CD4-positive, alpha-beta T cell (primary cell): Measurements from ENCODE around the gene CDC5L. TPM values are rescaled to one million over a fixed set of nuclear protein-coding genes. Genes with fewer than 3 reads are reported as not detected.

Source experiments
- ATAC-seq: fragments of 200-7000 bp; cut with Tn5 transposase; one replicate; pipeline ENCODE4 v1.10.0; 2022; ENCODE audit warnings: mild to moderate bottlenecking; ENCODE audit not compliant: poor library complexity
- CTCF ChIA-PET: fragments of 350-600 bp; sonication (Branson Sonifier 250); formaldehyde crosslinking; loops from one replicate; lab custom pipeline; 2021; ENCODE audit warnings: antibody characterized with exemption, inconsistent platforms; lab: Charles Lee
- POLR2A ChIA-PET: fragments of 350-600 bp; sonication (Branson Sonifier 250); formaldehyde crosslinking; loops from one replicate; lab custom pipeline; 2021; ENCODE audit warnings: antibody characterized with exemption, inconsistent platforms; lab: Charles Lee
- DNase-seq, 14 experiments: peaks; one replicate each; pipeline ENCODE4 v3.0.0-alpha.2; 2013 to 2020; ENCODE audit warnings: mixed read lengths in 2 of 14
- H3K27ac ChIP-seq, 2 donors: one replicate each; pipeline versions ENCODE4 v1.5.1 to v1.7.0; 2013; ENCODE audit warnings: low read length in 2 of 2, low read depth in 1 of 2, mild to moderate bottlenecking in 1 of 2
- H3K27me3 ChIP-seq, 2 experiments: 1 replicate in 1 of 2; 2 replicates in 1 of 2; pipeline versions ENCODE4 v1.6.1 to v1.7.0; 2013; ENCODE audit warnings: low read length in 2 of 2, control low read depth in 1 of 2, mild to moderate bottlenecking in 1 of 2, moderate library complexity in 1 of 2; ENCODE audit not compliant: insufficient read depth in 2 of 2, control insufficient read depth in 1 of 2
- H3K36me3 ChIP-seq: one replicate; pipeline ENCODE4 v1.6.1; 2013; ENCODE audit warnings: low read length, control low read depth; ENCODE audit not compliant: insufficient read depth
- H3K4me1 ChIP-seq: one replicate; pipeline ENCODE4 v1.6.1; 2013; ENCODE audit warnings: low read length, control low read depth; ENCODE audit not compliant: insufficient read depth
- H3K4me3 ChIP-seq: one replicate; pipeline ENCODE4 v1.5.1; 2013; ENCODE audit warnings: mild to moderate bottlenecking, low read length, moderate library complexity
- H3K9me3 ChIP-seq, 2 experiments: 1 replicate in 1 of 2; 2 replicates in 1 of 2; pipeline versions ENCODE4 v1.6.1 to v1.7.0; 2013; ENCODE audit warnings: low read length in 2 of 2, mild to moderate bottlenecking in 2 of 2, control low read depth in 1 of 2, moderate library complexity in 1 of 2; ENCODE audit not compliant: control insufficient read depth in 1 of 2, insufficient read depth in 1 of 2
- H3K27ac Mint-ChIP-seq: one replicate; pipeline ENCODE4 v1.8.0; 2020; ENCODE audit warnings: mixed read lengths
- H3K27me3 Mint-ChIP-seq: one replicate; pipeline ENCODE4 v1.8.0; 2021; ENCODE audit warnings: mixed read lengths
- H3K36me3 Mint-ChIP-seq: one replicate; pipeline ENCODE4 v1.8.0; 2021; ENCODE audit warnings: low read depth, mixed read lengths
- H3K4me1 Mint-ChIP-seq: one replicate; pipeline ENCODE4 v1.8.0; 2021; ENCODE audit warnings: low read depth, mixed read lengths
- H3K4me3 Mint-ChIP-seq: one replicate; pipeline ENCODE4 v1.8.0; 2020; ENCODE audit warnings: mild to moderate bottlenecking, mixed read lengths
- H3K9me3 Mint-ChIP-seq: one replicate; pipeline ENCODE4 v1.8.0; 2020; ENCODE audit warnings: mixed read lengths
- CTCF ChIP-seq: fragments of 200-600 bp; IDR thresholded peaks from one replicate; pipeline ENCODE4 v1.8.0; 2022; ENCODE audit warnings: antibody characterized with exemption, mild to moderate bottlenecking
- intact Hi-C, 2 experiments: fragments of 100-400 bp; cut with DNase I in 1 of 2; cut with micrococcal nuclease in 1 of 2; formaldehyde crosslinking; loops; one replicate each; pipeline versions ENCODE4 v1.15.1 to v1.9.0; 2023 to 2025; cut with DNase I, micrococcal nuclease
- total RNA-seq, 174 experiments: library from RNA in 2 of 174; stranded (reverse) in 2 of 174; gene quantifications; one replicate each; pipeline ENCODE4 v1.2.3 and lab custom pipeline; 2021 to 2026

Gene CDC5L
- total RNA-seq, 2 experiments from 2014 or later: 18.9 to 19.9 TPM

DNA sequence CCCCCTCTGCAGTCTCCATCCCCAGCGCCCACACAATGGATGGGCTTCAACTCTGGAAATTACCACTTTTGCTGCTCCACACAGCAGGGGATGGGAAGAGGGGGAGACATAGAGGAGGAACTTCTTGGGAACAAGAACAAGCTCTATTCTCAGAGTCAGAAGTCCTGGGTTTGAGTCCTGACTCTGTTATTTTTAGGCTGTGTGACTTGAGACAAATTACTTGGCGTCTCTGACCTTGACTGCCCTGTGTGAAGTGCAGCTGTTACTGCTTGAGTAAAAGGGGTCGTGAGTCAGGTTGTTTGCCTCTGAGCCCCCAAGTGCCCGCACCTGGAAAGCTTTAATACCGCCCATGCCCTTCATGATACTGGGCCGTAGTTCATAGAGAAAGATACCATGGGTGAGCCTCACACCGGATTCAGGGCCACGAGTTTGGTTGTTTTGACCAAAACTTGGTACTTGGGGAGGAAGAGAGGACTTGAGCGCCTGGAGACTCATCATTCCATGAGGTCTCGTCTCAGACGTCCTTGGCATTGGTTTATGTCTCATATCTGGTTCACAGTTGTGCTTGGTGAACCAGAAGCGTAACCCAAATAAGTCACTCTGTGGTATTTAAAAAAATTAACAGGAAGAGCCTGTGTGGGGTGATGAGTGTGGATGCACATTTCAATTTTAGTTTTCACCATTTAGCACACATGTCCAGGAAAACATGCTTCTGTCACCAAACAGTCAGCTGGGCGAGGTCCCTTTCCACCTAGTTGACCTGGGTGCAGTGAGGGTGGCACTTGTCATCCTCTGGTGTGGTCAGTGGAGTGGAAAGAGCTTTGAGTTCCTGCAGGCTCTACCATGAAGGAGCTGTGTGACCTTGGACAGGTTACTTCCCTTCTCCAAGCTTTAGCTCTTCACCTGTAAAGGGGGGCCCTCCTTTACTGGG lies 75.6 kb downstream of the CDC5L start:
- ATAC-seq (no peak), DNase-seq (no peak)
- ChIA-PET CTCF (no interaction called here), POLR2A (no interaction called here)
- H3K27me3 Mint-ChIP-seq: peaks cover 8% of the 10 kb centered on the region
- H3K36me3 Mint-ChIP-seq: no peaks in the 10 kb centered on the region
- H3K36me3 ChIP-seq: no peaks in the 10 kb centered on the region
- H3K4me3 Mint-ChIP-seq: no peak overlapping the region
- peaks cover 0 to 2% of the 10 kb centered on the region in 2 experiments for H3K27me3 ChIP-seq
- intact Hi-C loops: no loop called here
- H3K27ac Mint-ChIP-seq: no peak overlapping the region
- H3K9me3 Mint-ChIP-seq: no peaks in the 10 kb centered on the region
- H3K27ac ChIP-seq: no peak overlapping the region
- no peak overlapping the region for H3K4me3 ChIP-seq
- H3K4me1 Mint-ChIP-seq: no peaks in the 10 kb centered on the region
- no peak for TF ChIP-seq CTCF
- no peaks in the 10 kb centered on the region for H3K4me1 ChIP-seq
- no peaks in the 10 kb centered on the region for H3K9me3 ChIP-seq

DNA sequence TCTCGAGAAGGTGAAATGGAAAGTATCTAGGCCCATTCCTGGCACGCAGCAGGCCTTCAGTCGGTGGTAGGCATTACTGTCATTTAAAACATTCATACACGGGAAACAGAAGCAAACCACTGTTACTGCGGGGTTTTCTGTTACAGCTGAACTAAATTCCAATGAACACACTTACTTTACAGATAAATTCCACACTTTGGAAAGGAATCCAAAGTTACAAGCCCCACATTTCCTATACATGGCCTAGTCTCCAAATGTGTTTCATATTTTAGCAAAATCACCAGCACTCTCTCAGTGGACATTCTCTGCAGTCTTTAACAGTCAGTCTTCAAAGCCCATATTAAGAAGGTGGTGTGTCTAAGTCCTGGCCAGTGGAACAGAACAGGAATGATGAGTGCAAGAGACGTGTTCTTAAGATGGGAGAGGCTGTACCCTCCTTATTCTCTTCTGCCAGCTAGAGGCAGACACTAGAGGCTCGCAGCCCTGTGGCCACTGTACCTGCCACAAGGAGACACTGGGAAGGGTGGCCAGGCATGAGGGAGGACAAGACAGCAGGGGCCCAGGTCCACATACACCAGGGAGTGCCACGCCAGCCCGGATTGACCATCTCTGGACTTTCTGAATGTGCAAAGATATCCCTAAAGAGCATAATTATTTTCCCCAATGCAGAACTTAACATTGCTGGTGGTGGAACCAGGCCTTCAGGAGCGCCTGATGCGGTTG lies 76.4 kb downstream of the CDC5L start:
- H3K4me3 ChIP-seq: no peak overlapping the region
- no peaks in the 10 kb centered on the region for H3K4me1 ChIP-seq
- intact Hi-C loops: no loop called here
- no peaks in the 10 kb centered on the region for H3K36me3 ChIP-seq
- Mint-ChIP-seq H3K36me3 (no peaks in the 10 kb centered on the region), H3K9me3 (no peaks in the 10 kb centered on the region), H3K27ac (no peak overlapping the region), H3K4me1 (no peaks in the 10 kb centered on the region), H3K4me3 (no peak overlapping the region), H3K27me3 (peaks cover 8% of the 10 kb centered on the region)
- POLR2A ChIA-PET: no interaction called here
- CTCF ChIA-PET: no interaction called here
- TF ChIP-seq CTCF: no peak
- DNase-seq: no peak
- no peaks in the 10 kb centered on the region for H3K9me3 ChIP-seq
- H3K27me3 ChIP-seq: no peaks in the 10 kb centered on the region
- no peak for ATAC-seq
- no peak overlapping the region for H3K27ac ChIP-seq

- H3K4me1 Mint-ChIP-seq: no peaks in the 10 kb centered on the region
- intact Hi-C loops: no loop called here
- Histone ChIP-seq H3K27ac (no peak overlapping the region), H3K9me3 (no peaks in the 10 kb centered on the region), H3K4me3 (no peak overlapping the region), H3K27me3 (no peaks in the 10 kb centered on the region), H3K4me1 (peaks cover 2% of the 10 kb centered on the region), H3K36me3 (no peaks in the 10 kb centered on the region)
- H3K27me3 Mint-ChIP-seq: peaks cover 8% of the 10 kb centered on the region
- no peak for DNase-seq
- H3K36me3 Mint-ChIP-seq: no peaks in the 10 kb centered on the region
- POLR2A ChIA-PET: no interaction called here
- no peak overlapping the region for H3K27ac Mint-ChIP-seq
- no peak for TF ChIP-seq CTCF
- no peaks in the 10 kb centered on the region for H3K9me3 Mint-ChIP-seq
- CTCF ChIA-PET: interaction anchor here (1.9 kb wide), 1 partner anchor 11 kb away, joined by 8 read pairs; no protein-coding TSS in a partner anchor
- ATAC-seq: no peak
- no peak overlapping the region for H3K4me3 Mint-ChIP-seq
These were observed 77.2 kb downstream of the CDC5L start for GRCh38 chr6:44464527-44465310.
